H1 (cell line): ENCODE data around the gene LTBP1. TPM values are rescaled to one million over a fixed set of nuclear protein-coding genes. Genes with fewer than 3 reads are reported as not detected.

Experiments used
- CTCF ChIA-PET: fragments of 300-600 bp; sonication (Branson Sonifier 250); formaldehyde crosslinking; loops from one replicate; lab custom pipeline; 2021; ENCODE audit not compliant: partially characterized antibody; lab: Charles Lee
- POLR2A ChIA-PET: fragments of 300-600 bp; sonication (Branson Sonifier 250); formaldehyde crosslinking; loops from one replicate; lab custom pipeline; 2021; ENCODE audit warnings: inconsistent platforms; ENCODE audit not compliant: partially characterized antibody; lab: Charles Lee
- DNase-seq, 2 experiments: peaks; one replicate each; pipeline versions ENCODE4 v3.0.0 to v3.0.0-alpha.2; 2010 to 2022; ENCODE audit warnings: low spot score in 2 of 2, low read depth in 1 of 2, mixed read lengths in 1 of 2
- FAIRE-seq: peaks from 2 replicates; lab custom pipeline; 2011; peaks lifted over from hg19 to GRCh38; lab: Jason Lieb, UNC
- H2AFZ ChIP-seq: 2 replicates; pipeline ENCODE4 v1.8.1; 2012; ENCODE audit warnings: low read length, inconsistent platforms
- H2AK5ac ChIP-seq: 2 replicates; pipeline ENCODE4 v1.6.1; 2013; ENCODE audit warnings: low read depth, low read length
- H2BK120ac ChIP-seq: replicated peaks from 2 replicates; pipeline ENCODE3; 2013; ENCODE audit warnings: low read depth, low read length, inconsistent platforms
- H2BK12ac ChIP-seq: 2 replicates; pipeline ENCODE4 v1.6.1; 2013; ENCODE audit warnings: low read depth, low read length
- H2BK15ac ChIP-seq: 2 replicates; pipeline ENCODE4 v1.6.1; 2013; ENCODE audit warnings: low read length
- H2BK20ac ChIP-seq: 2 replicates; pipeline ENCODE4 v1.6.1; 2013; ENCODE audit warnings: low read length
- H2BK5ac ChIP-seq: 2 replicates; pipeline ENCODE4 v1.6.1; 2013; ENCODE audit warnings: low read depth, low read length
- H3K14ac ChIP-seq: 2 replicates; pipeline ENCODE4 v1.6.1; 2013; ENCODE audit warnings: inconsistent platforms; ENCODE audit not compliant: insufficient read length
- H3K18ac ChIP-seq: 2 replicates; pipeline ENCODE4 v1.6.1; 2013; ENCODE audit warnings: low read length; ENCODE audit errors: extremely low read depth
- H3K23ac ChIP-seq: 2 replicates; pipeline ENCODE4 v1.6.1; 2013; ENCODE audit warnings: inconsistent platforms; ENCODE audit not compliant: insufficient read length
- H3K23me2 ChIP-seq: 2 replicates; pipeline ENCODE4 v1.6.1; 2013; ENCODE audit warnings: low read depth, low read length
- H3K27ac ChIP-seq: 2 replicates; pipeline ENCODE4 v1.6.1; 2011; ENCODE audit warnings: low read depth, low read length, inconsistent platforms
- H3K27me3 ChIP-seq, 4 experiments: replicated peaks in 1 of 4; 1 replicate in 1 of 4; 2 replicates in 3 of 4; pipeline versions ENCODE4 v1.6.1 to v1.8.1; 2011 to 2013; ENCODE audit warnings: low read length in 3 of 4, mild to moderate bottlenecking in 3 of 4, inconsistent platforms in 2 of 4, mixed read lengths in 2 of 4, moderate library complexity in 1 of 4; ENCODE audit not compliant: control insufficient read depth in 3 of 4, insufficient read depth in 3 of 4; ENCODE audit errors: extremely low read depth in 1 of 4
- H3K36me3 ChIP-seq, 4 experiments: 2 replicates each; pipeline versions ENCODE4 v1.6.1 to v1.8.1; 2011 to 2013; ENCODE audit warnings: mild to moderate bottlenecking in 4 of 4, low read length in 3 of 4, moderate library complexity in 2 of 4, control low read depth in 1 of 4, inconsistent platforms in 1 of 4; ENCODE audit not compliant: insufficient read depth in 4 of 4, control insufficient read depth in 2 of 4
- H3K4ac ChIP-seq: replicated peaks from 2 replicates; pipeline ENCODE3; 2013; ENCODE audit warnings: low read length, low read depth, mixed read lengths, inconsistent platforms; ENCODE audit not compliant: insufficient read length
- H3K4me1 ChIP-seq, 4 experiments: replicated peaks in 1 of 4; 1 replicate in 1 of 4; 2 replicates in 3 of 4; pipeline versions ENCODE4 v1.6.1 to v1.8.1; 2011 to 2013; ENCODE audit warnings: low read length in 3 of 4, inconsistent platforms in 2 of 4, mixed read lengths in 1 of 4; ENCODE audit not compliant: insufficient read depth in 4 of 4, control insufficient read depth in 3 of 4
- H3K4me2 ChIP-seq, 2 experiments: 2 replicates each; pipeline versions ENCODE4 v1.6.1 to v1.8.1; 2011 to 2013; ENCODE audit warnings: low read depth in 2 of 2, low read length in 2 of 2, control low read depth in 1 of 2, inconsistent platforms in 1 of 2, mild to moderate bottlenecking in 1 of 2; ENCODE audit not compliant: insufficient read depth in 1 of 2
- H3K4me3 ChIP-seq, 4 experiments: fragments of 200-600, 300-600 bp in 1 of 4; sonication (generic), shearing (Covaris generic), sonication (Bioruptor Twin) in 1 of 4; 2 replicates each; pipeline versions ENCODE4 v1.5.1 to v1.8.1; 2011 to 2016; ENCODE audit warnings: low read length in 4 of 4, low read depth in 3 of 4, control low read depth in 2 of 4, inconsistent platforms in 2 of 4, mild to moderate bottlenecking in 2 of 4, mixed read lengths in 1 of 4, moderate library complexity in 1 of 4; ENCODE audit not compliant: insufficient read depth in 2 of 4; ENCODE audit errors: extremely low read depth in 1 of 4
- H3K56ac ChIP-seq: replicated peaks from 2 replicates; pipeline ENCODE3; 2013; ENCODE audit warnings: low read depth, mild to moderate bottlenecking, mixed read lengths, low read length, inconsistent platforms; ENCODE audit not compliant: insufficient read length
- H3K79me1 ChIP-seq: 2 replicates; pipeline ENCODE4 v1.6.1; 2013; ENCODE audit warnings: low read depth, low read length, control low read depth
- H3K79me2 ChIP-seq, 2 experiments: 2 replicates each; pipeline versions ENCODE4 v1.6.1 to v1.8.1; 2012 to 2013; ENCODE audit warnings: low read length in 2 of 2, mild to moderate bottlenecking in 2 of 2, inconsistent platforms in 1 of 2; ENCODE audit not compliant: insufficient read depth in 2 of 2, control insufficient read depth in 1 of 2
- H3K9ac ChIP-seq, 4 experiments: replicated peaks in 1 of 4; 1 replicate in 1 of 4; 2 replicates in 3 of 4; pipeline versions ENCODE4 v1.6.1 to v1.8.1; 2011 to 2013; ENCODE audit warnings: low read depth in 3 of 4, low read length in 3 of 4, control low read depth in 2 of 4, mild to moderate bottlenecking in 2 of 4, moderate library complexity in 2 of 4, inconsistent platforms in 1 of 4; ENCODE audit errors: extremely low read depth in 1 of 4
- H3K9me3 ChIP-seq, 2 experiments: 2 replicates each; pipeline versions ENCODE4 v1.6.1 to v1.8.1; 2012 to 2013; ENCODE audit warnings: mild to moderate bottlenecking in 2 of 2, moderate library complexity in 2 of 2, control low read depth in 1 of 2, inconsistent platforms in 1 of 2, low read depth in 1 of 2, low read length in 1 of 2, mixed read lengths in 1 of 2; ENCODE audit not compliant: insufficient read depth in 2 of 2
- H4K20me1 ChIP-seq, 2 experiments: replicated peaks in 1 of 2; 2 replicates each; pipeline versions ENCODE3 to v1.8.1; 2011 to 2013; ENCODE audit warnings: inconsistent platforms in 2 of 2, low read length in 2 of 2, mild to moderate bottlenecking in 1 of 2; ENCODE audit not compliant: insufficient read depth in 2 of 2, control insufficient read depth in 1 of 2
- H4K5ac ChIP-seq: 2 replicates; pipeline ENCODE4 v1.6.1; 2013; ENCODE audit warnings: low read length, low read depth, mixed read lengths, inconsistent platforms; ENCODE audit not compliant: insufficient read length
- H4K8ac ChIP-seq: 2 replicates; pipeline ENCODE4 v1.8.0; 2013; ENCODE audit warnings: mild to moderate bottlenecking, moderate library complexity, low read length, inconsistent platforms; ENCODE audit not compliant: insufficient read depth; ENCODE audit errors: extremely low read depth
- H4K91ac ChIP-seq: replicated peaks from 2 replicates; pipeline ENCODE3; 2013; ENCODE audit warnings: low read length, mixed read lengths, inconsistent platforms; ENCODE audit not compliant: insufficient read length
- ATF2 ChIP-seq: IDR thresholded peaks from 2 replicates; pipeline ENCODE4 v1.6.1; 2012; ENCODE audit warnings: low read length, inconsistent platforms
- BRCA1 ChIP-seq: IDR thresholded peaks from 2 replicates; pipeline ENCODE4 v1.6.1; 2012; ENCODE audit warnings: low read depth, low read length, improper control_type of control experiment
- CEBPB ChIP-seq: IDR thresholded peaks from 2 replicates; pipeline ENCODE4 v1.6.1; 2012; ENCODE audit warnings: low read depth, low read length
- CREB1 ChIP-seq: IDR thresholded peaks from 2 replicates; pipeline ENCODE4 v1.6.1; 2012; ENCODE audit warnings: inconsistent platforms
- CTBP2 ChIP-seq: IDR thresholded peaks from 2 replicates; pipeline ENCODE4 v1.7.0; 2011; ENCODE audit warnings: borderline replicate concordance, mild to moderate bottlenecking, moderate library complexity, mixed read lengths, low read length; ENCODE audit not compliant: insufficient read depth, insufficient read length
- GABPA ChIP-seq: IDR thresholded peaks from 2 replicates; pipeline ENCODE4 v1.6.1; 2011; ENCODE audit warnings: mild to moderate bottlenecking, low read length, moderate library complexity, borderline replicate concordance; ENCODE audit not compliant: insufficient read depth
- MAX ChIP-seq: IDR thresholded peaks from 2 replicates; pipeline ENCODE4 v1.6.1; 2012; ENCODE audit warnings: inconsistent platforms
- POU5F1 ChIP-seq: IDR thresholded peaks from 2 replicates; pipeline ENCODE4 v1.6.1; 2011; ENCODE audit warnings: low read depth, mild to moderate bottlenecking, low read length, moderate library complexity
- RNF2 ChIP-seq: fragments of 200-900, 300-1000 bp; sonication (generic); IDR thresholded peaks from 2 replicates; pipeline ENCODE4 v1.7.1; 2016; ENCODE audit warnings: borderline replicate concordance, low read depth, mild to moderate bottlenecking, antibody characterized with exemption, low read length; ENCODE audit not compliant: poor library complexity, severe bottlenecking; ENCODE audit errors: missing control alignments
- SP2 ChIP-seq: IDR thresholded peaks from 2 replicates; pipeline ENCODE4 v1.6.1; 2012; ENCODE audit warnings: mild to moderate bottlenecking, low read length, inconsistent platforms
- SUZ12 ChIP-seq: fragments of 200-600 bp; sonication (generic); IDR thresholded peaks from 2 replicates; pipeline ENCODE4 v1.6.1; 2012; ENCODE audit warnings: mild to moderate bottlenecking, inconsistent platforms, low read length, moderate library complexity, mixed read lengths
- TCF12 ChIP-seq: IDR thresholded peaks from 2 replicates; pipeline ENCODE4 v1.6.1; 2011; ENCODE audit warnings: low read depth, mild to moderate bottlenecking, low read length
- WGBS, 2 experiments: shearing (Covaris generic) in 1 of 2; methylation state at CpG; one replicate each; pipeline versions ENCODE4 v1.1.6 to v1.1.7; 2013 to 2015; ENCODE audit warnings: low lambda C conversion rate in 2 of 2, mixed read lengths in 2 of 2, inconsistent platforms in 1 of 2, low coverage in 1 of 2, missing lambda C conversion rate in 1 of 2; ENCODE audit not compliant: insufficient replicate concordance in 2 of 2, insufficient coverage in 1 of 2, insufficient read length in 1 of 2; ENCODE audit errors: extremely low coverage in 1 of 2, missing lambda C conversion rate in 1 of 2; 5-methylcytosine and 5-hydroxymethylcytosine counted together
- polyA plus RNA-seq, 7 experiments: library from polyadenylated mRNA; depleted of rRNA in 3 of 7; stranded (reverse) in 5 of 7; unstranded in 2 of 7; fragments of >200 nt in 5 of 7; fragments of 200-250 nt in 2 of 7; gene quantifications; 1 replicate in 5 of 7; 2 replicates in 1 of 7; 4 replicates in 1 of 7; pipeline versions ENCODE4 v1.2.1 to v1.2.3, GENCODE V29; 2011 to 2013; ENCODE audit warnings: missing spikeins in 2 of 7, mixed read lengths in 2 of 7
- total RNA-seq: library from RNA; stranded (reverse); fragmentation: NEBNext Ultra II Directional; extraction: Animal tissue kit (Norgen Biotek cat#: 25700); gene quantifications from 2 replicates; pipeline ENCODE4 v1.2.1, GENCODE V29; 2021

The LTBP1 gene
- total and polyA plus RNA-seq, 2 of the 8 experiments (the other 6 are each of a cell fraction or from before 2014, with no cell fraction given), result 15.4 to 24.7 TPM

- no peak for DNase-seq
- TF ChIP-seq MAX, result no peak
- no peak for TF ChIP-seq SP2
- no peak for TF ChIP-seq POU5F1
- TF ChIP-seq CREB1, result no peak
- no peak for TF ChIP-seq SUZ12
- TF ChIP-seq CEBPB, result no peak
- no peak for TF ChIP-seq RNF2
- TF ChIP-seq BRCA1, result no peak
- TF ChIP-seq ATF2, result no peak
- TF ChIP-seq GABPA, result no peak
- TF ChIP-seq TCF12, result no peak
- TF ChIP-seq CTBP2, result no peak
Observed at GRCh38 chr2:33443274-33443829, 496.6 kb downstream of the LTBP1 start.

More at GRCh38 chr2:33443274-33443829, 496.6 kb downstream of the LTBP1 start:
- Histone ChIP-seq H2AFZ (no peak overlapping the region), H3K79me1 (no peaks in the 10 kb centered on the region), H2BK15ac (no peak overlapping the region), H3K18ac (no peak overlapping the region), H4K8ac (no peak overlapping the region), H3K36me3 (no peaks in the 10 kb centered on the region), H2AK5ac (no peak overlapping the region), H4K5ac (no peak overlapping the region), H3K9ac (no peak overlapping the region), H3K4me2 (no peak overlapping the region), H2BK20ac (no peak overlapping the region), H2BK120ac (no peak overlapping the region), H3K23me2 (no peaks in the 10 kb centered on the region), H3K4me1 (no peaks in the 10 kb centered on the region), H3K4me3 (no peak overlapping the region), H2BK5ac (no peak overlapping the region), H3K14ac (no peak overlapping the region), H2BK12ac (no peak overlapping the region), H3K56ac (no peak overlapping the region), H3K23ac (no peak overlapping the region), H3K4ac (no peak overlapping the region), H3K79me2 (no peaks in the 10 kb centered on the region), H3K9me3 (no peaks in the 10 kb centered on the region), H3K27me3 (no peaks in the 10 kb centered on the region), H4K20me1 (no peaks in the 10 kb centered on the region), H4K91ac (no peak overlapping the region), H3K27ac (no peak overlapping the region)
- ChIA-PET POLR2A (no interaction called here), CTCF (interaction anchor here (0.8 to 2.4 kb wide), 3 partner anchors 23 to 71 kb away, joined by 3 to 8 read pairs (median 4); no protein-coding TSS in a partner anchor)
- FAIRE-seq, result no peak
- 89% methylated on average over 3 of the region's 3 CpGs; no CpG with 5 or more reads in 1 of the 2 experiments for WGBS, 2 experiments
